Rectal smooth muscle tissue (tissue), 1 donor: ENCODE measurements around the gene DPM1.

Experiments used
- H3K27ac ChIP-seq: one replicate; pipeline ENCODE4 v1.7.0; 2013; ENCODE audit warnings: low read depth, low read length, inconsistent platforms
- H3K27me3 ChIP-seq: one replicate; pipeline ENCODE4 v1.7.0; 2013; ENCODE audit warnings: low read length; ENCODE audit not compliant: control insufficient read depth, insufficient read depth
- H3K36me3 ChIP-seq: one replicate; pipeline ENCODE4 v1.7.0; 2013; ENCODE audit warnings: low read length; ENCODE audit not compliant: control insufficient read depth, insufficient read depth
- H3K4me1 ChIP-seq: one replicate; pipeline ENCODE4 v1.7.0; 2013; ENCODE audit warnings: low read length; ENCODE audit not compliant: control insufficient read depth, insufficient read depth
- H3K4me3 ChIP-seq: one replicate; pipeline ENCODE4 v1.7.0; 2013; ENCODE audit warnings: low read length
- H3K9ac ChIP-seq: one replicate; pipeline ENCODE4 v1.7.0; 2013; ENCODE audit warnings: low read length

DPM1 gene

DNA sequence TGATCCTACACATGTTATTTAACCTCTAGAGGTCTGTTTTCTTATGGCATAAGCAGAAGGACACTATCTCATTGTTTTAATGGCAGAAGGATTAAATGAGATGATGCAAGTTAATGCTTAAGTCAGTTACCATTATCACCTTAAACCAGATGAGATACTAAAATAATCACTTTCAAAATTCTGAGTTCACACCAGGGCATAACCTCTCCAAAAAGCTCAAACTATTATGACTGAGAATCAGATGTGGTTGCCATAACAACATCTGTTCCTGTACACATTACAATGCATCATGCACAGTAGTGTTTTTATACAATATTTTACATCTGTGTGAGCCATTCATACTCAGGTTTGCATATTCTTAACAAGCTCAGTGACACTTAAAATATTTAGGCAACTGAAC lies 37.3 kb downstream of the DPM1 start:
- H3K4me1 ChIP-seq = peaks cover 12% of the 10 kb centered on the region
- H3K36me3 ChIP-seq = no peaks in the 10 kb centered on the region
- H3K27ac ChIP-seq = no peak overlapping the region
- H3K4me3 ChIP-seq = no peak overlapping the region
- H3K27me3 ChIP-seq = no peaks in the 10 kb centered on the region
- no peak overlapping the region for H3K9ac ChIP-seq

DNA sequence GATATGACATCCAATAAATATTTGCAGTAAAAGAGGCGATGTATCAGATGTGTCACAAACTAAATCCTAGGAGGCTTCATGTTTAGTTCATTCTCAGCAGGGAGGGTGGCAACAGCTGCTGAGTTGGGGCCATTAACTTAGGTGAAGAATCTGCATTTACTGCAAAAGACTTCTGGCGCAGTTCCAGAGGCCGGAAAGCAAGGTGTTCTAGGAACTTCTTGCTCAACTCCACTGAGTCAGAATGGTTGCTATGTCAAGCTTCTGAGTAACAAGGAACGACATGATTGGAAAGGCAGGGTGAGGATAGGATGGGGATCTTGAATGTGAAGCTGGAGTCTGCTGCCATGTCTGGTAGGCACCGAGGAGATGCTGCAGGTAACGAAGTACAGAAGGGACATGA lies 38.8 kb downstream of the DPM1 start:
- H3K27ac ChIP-seq = no peak overlapping the region
- no peak overlapping the region for H3K4me3 ChIP-seq
- no peak overlapping the region for H3K9ac ChIP-seq
- peaks cover 13% of the 10 kb centered on the region for H3K4me1 ChIP-seq
- H3K36me3 ChIP-seq = no peaks in the 10 kb centered on the region
- no peaks in the 10 kb centered on the region for H3K27me3 ChIP-seq

DNA sequence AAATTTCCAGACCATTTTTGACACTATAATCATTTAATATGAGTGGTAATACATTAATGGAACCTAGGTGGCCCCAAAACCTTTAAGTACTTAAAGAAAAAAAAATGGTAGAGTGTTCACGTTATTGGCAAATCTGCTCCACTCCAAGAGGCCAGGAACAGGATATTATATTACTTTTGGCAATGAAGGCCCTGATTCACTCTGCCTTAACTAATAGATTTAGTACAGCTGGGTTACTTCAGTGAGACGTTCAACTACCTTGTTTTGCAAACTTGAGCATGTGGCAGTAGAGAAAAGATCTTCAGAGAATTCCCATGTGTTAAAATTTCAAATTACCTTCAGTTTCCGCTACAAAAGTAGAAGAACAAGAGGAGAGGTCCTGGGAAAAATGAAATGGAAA lies 39.9 kb downstream of the DPM1 start:
- Histone ChIP-seq H3K4me1 (peaks cover 22% of the 10 kb centered on the region), H3K9ac (no peak overlapping the region), H3K27me3 (no peaks in the 10 kb centered on the region), H3K27ac (no peak overlapping the region), H3K4me3 (no peak overlapping the region), H3K36me3 (no peaks in the 10 kb centered on the region)

DNA sequence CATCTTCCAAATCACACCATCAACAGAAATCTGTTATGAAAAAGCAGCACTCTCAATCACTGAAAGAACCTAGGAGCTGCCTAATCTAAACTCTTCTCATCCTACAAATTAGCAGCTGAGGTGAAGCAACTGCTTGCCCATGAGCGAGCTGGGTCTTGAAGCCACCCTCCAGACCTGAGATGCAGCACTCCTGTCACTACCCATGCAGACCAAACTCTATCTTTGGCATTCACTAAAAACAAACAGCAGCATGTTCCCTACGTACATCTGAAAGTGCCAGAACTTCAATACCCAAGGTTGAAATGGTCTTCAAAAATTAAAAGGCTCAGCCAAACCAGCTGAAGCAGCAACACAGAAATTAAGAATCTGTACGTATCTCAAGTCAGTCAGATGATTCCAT lies 41.4 kb downstream of the DPM1 start:
- Histone ChIP-seq H3K4me1 (peaks cover 22% of the 10 kb centered on the region), H3K4me3 (no peak overlapping the region), H3K27me3 (no peaks in the 10 kb centered on the region), H3K9ac (no peak overlapping the region), H3K36me3 (no peaks in the 10 kb centered on the region), H3K27ac (no peak overlapping the region)

DNA sequence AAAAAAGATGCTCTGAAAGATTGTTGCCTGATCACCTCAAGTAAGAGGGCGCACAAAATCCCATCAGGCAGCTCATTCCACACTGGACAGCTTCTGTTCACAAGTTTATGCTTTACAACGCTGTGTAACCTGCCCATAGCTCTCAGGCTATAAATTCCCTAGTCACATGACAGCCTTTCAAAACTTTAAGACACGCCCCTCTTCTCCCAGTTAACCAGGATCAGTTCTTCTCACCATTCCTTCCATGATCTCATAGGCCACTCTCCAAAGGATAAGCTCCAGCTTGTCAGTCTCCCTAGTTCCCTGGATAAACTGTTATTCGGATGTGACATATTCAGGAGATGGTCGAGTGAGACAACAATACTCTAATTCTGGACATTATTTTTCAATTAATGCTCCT lies 42.1 kb downstream of the DPM1 start:
- Histone ChIP-seq H3K4me3 (no peak overlapping the region), H3K4me1 (peaks cover 22% of the 10 kb centered on the region), H3K36me3 (no peaks in the 10 kb centered on the region), H3K9ac (no peak overlapping the region), H3K27me3 (no peaks in the 10 kb centered on the region), H3K27ac (no peak overlapping the region)

DNA sequence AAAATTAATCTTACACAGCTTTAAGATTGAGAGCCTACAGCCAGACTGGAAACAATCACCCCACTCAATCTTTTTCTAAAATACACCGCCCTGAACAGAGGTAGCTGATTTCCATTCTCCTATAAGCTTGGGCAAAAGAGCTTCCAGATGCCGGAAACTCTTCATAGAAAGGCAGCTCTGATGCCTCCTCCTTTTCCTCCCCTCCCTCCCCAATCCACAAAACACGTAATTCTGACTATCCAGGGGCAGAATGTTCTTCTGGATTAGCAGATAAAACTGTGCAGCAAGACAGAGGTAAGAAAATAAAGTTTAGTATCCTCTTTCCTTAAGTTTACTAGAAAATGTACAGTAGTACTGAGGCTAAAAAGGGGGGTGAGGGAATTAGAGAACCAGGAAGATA lies 42.9 kb downstream of the DPM1 start:
- Histone ChIP-seq H3K9ac (no peak overlapping the region), H3K27ac (no peak overlapping the region), H3K4me3 (no peak overlapping the region), H3K4me1 (peaks cover 18% of the 10 kb centered on the region), H3K36me3 (no peaks in the 10 kb centered on the region), H3K27me3 (no peaks in the 10 kb centered on the region)

DNA sequence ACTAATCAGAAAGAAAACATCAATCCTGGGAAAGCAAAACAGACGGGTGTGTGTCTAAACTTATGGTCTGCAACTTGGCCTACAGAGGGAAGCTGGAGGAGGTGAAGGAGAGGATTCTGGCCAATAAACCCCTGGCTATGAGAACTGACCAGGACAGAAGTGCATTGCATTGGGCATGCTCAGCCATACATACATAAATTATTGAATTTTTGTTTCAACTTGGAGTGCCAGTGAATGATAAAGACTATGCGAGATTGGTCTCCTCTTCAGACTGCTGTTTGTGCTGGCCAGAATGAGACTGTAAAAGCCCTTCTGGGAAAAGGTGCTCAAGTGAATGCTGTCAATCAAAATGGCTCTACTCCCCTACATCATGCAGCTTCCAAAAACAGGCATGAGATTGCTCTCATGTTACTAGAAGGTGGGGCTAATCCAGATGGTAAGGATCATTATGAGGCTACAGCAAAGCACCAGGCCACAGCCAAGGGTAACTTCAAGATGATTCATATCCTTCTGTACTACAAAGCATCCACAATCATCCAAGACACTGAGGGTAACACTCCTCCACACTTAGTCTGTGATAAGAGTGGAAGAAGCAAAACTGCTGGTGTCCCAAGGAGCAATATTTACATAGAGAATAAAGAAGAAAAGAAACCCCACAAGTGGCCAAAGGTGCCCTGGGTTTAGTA lies 44.5 kb downstream of the DPM1 start:
- Histone ChIP-seq H3K27ac (no peak overlapping the region), H3K4me1 (peaks cover 18% of the 10 kb centered on the region)

DNA sequence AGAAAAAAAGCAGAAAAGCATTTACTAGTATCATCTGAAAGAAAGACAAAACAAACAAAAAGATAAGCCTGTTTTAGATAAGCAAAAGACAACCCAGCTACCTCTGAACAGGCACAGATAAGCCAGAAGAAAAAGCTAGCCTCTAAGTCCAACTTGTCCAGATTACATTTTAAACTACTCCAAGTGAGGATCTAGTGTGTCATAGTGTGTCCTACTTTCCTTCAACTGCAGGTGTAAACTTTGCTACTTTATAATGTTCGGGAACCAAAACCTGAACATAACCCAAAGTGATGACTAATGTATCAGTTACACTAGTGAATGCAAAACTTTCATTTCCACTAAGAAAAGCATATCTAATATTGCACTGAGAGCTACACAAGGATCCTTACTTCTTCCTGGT lies 46.6 kb downstream of the DPM1 start:
- Histone ChIP-seq H3K4me1 (peaks cover 14% of the 10 kb centered on the region), H3K9ac (no peak overlapping the region), H3K36me3 (peaks cover 2% of the 10 kb centered on the region), H3K4me3 (no peak overlapping the region), H3K27me3 (no peaks in the 10 kb centered on the region), H3K27ac (no peak overlapping the region)

More for the DNA sequence above, 44.5 kb downstream of the DPM1 start:
- Histone ChIP-seq H3K27me3 (no peaks in the 10 kb centered on the region), H3K9ac (no peak overlapping the region), H3K4me3 (no peak overlapping the region), H3K36me3 (no peaks in the 10 kb centered on the region)

DNA sequence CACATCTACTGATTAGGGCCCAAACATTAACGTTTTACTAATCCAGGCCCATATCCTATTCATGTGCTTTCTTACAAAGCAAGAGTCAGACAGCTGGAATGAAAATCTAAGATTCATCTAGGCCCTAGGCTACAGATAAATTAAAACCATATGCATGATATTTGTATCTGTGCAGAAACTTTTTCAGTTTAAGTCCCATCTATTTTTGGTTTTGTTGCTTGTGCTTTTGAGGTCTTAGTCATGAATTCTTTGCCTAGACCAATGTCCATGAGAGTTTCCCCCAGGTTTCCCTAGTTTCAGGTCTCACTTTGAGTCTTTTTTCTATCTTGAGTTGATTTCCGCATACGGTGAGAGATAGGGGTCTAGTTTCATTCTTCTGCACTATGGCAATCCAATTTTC lies 47.3 kb downstream of the DPM1 start:
- H3K4me1 ChIP-seq = peaks cover 10% of the 10 kb centered on the region
- no peak overlapping the region for H3K4me3 ChIP-seq
- peaks cover 2% of the 10 kb centered on the region for H3K36me3 ChIP-seq
- H3K27me3 ChIP-seq = no peaks in the 10 kb centered on the region
- H3K9ac ChIP-seq = no peak overlapping the region
- no peak overlapping the region for H3K27ac ChIP-seq

DNA sequence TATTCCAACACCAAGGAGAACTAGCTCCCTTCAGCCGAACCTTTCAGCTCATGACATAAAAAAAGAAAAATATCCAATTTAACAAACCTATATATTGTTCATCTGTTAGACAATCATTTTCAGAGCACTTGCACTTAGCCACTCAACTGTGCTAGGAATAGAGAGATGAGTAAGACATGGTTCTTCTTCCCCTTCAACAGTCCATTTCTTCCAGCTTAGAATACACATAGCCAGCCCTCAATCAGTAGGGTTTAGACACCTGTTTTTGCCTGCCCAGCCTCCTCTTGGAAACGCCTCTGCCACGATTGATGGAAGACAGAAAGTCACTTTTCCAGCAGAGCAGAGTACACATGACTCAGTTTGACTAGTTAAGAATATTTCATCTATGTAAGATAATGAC lies 48.9 kb downstream of the DPM1 start:
- Histone ChIP-seq H3K4me3 (no peak overlapping the region), H3K4me1 (peaks cover 8% of the 10 kb centered on the region), H3K36me3 (peaks cover 2% of the 10 kb centered on the region), H3K27ac (no peak overlapping the region), H3K9ac (no peak overlapping the region), H3K27me3 (no peaks in the 10 kb centered on the region)

DNA sequence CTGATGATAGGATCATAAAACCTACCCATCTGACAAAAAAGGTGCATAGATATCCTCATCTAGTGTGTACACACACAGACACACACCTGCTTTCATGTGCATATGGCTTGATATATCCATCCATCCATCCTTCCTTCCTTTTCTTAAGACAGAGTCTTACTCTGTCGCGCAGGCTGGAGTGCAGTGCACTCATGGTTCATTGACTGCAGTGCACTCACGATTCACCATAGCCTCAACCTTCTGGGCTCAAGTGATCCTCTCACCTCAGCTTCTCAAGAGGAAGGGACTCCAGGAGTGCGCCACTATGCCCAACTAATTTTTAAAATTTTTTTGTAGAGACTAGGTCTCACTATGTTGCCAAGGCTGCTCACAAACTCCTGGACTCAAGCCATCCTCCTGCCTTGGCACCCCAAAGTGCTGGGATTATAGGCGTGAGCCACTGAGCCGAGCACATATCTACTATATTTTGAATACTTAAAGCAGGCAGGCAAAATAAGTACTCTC lies 54.2 kb downstream of the DPM1 start:
- Histone ChIP-seq H3K4me1 (no peaks in the 10 kb centered on the region), H3K36me3 (peaks cover 2% of the 10 kb centered on the region), H3K9ac (no peak overlapping the region), H3K27me3 (no peaks in the 10 kb centered on the region), H3K4me3 (no peak overlapping the region), H3K27ac (no peak overlapping the region)

DNA sequence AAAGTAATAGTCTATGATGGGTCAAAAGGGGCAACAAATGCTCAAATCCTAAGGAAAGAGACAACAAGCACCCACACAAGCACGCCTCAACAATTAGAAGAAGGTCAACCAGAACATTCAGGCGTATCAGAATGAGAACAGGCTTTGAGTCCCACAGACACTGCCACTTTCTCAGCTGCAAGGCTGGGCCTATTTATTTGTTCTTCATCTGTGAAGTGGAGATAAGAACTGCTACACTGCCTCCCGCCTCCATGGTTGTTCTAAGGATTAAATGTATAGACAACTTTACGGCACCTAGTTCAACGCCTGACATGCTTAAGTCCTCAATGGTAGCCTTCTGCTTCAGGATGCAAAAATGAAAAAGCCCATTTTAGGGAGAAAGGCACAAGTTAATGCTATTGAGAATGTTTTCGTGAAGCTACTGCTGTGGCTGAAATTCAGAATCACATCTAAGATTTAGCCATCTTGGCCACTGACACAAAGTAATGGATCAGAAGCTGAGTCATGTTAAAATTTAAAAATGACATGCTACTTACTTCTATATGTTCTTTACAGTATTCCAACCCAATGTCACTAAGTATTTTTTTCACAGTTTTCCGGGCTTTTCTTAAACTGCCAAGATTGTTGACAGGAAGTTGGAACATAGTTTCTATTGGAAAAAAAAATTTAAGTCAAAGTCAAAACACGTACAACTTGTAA lies 54.8 kb downstream of the DPM1 start:
- H3K27me3 ChIP-seq = no peaks in the 10 kb centered on the region
- no peak overlapping the region for H3K4me3 ChIP-seq
- H3K36me3 ChIP-seq = peaks cover 2% of the 10 kb centered on the region
- no peak overlapping the region for H3K9ac ChIP-seq
- H3K4me1 ChIP-seq = no peaks in the 10 kb centered on the region
- H3K27ac ChIP-seq = no peak overlapping the region

DNA sequence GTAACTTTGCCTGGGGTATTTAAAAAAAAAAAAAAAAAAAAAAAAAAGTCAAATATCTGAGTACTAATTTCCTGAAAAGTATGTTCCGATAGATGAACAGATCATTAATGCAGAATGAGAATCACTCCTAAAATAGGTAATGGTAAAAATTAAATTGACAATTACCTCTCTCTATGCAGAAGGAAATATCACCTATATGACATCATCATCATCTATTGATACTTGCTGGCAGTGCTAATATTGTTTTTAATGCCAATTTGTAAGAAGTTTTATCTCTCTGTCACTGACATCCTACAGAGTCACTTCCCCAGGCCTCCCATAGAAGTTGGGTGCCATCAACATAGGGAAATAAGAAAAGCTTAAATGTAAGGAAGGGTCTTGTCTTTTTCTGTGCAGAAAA lies 57.0 kb downstream of the DPM1 start:
- Histone ChIP-seq H3K4me1 (no peaks in the 10 kb centered on the region), H3K27ac (no peak overlapping the region), H3K4me3 (no peak overlapping the region), H3K27me3 (no peaks in the 10 kb centered on the region), H3K36me3 (peaks cover 3% of the 10 kb centered on the region), H3K9ac (no peak overlapping the region)
